ENCODE data around the gene BFSP2. TPM values are rescaled to one million over a fixed set of nuclear protein-coding genes. Genes with fewer than 3 reads are reported as not detected.

Gene BFSP2
- total and polyA plus RNA-seq, 2 experiments from 2014 or later, result not detected

GRCh38 chr3:133455960-133456359 is 56.1 kb downstream of the BFSP2 start:
- no peak for DNase-seq (ENCODE audit: low spot score)
- H4K20me1 ChIP-seq (ENCODE audit: insufficient read depth, poor library complexity, severe bottlenecking), result no peaks in the 10 kb centered on the region
- no peaks in the 10 kb centered on the region for H3K79me2 ChIP-seq
- no peak overlapping the region for H3K4me2 ChIP-seq
- no peak overlapping the region for H3K4me3 ChIP-seq
- H3K36me3 ChIP-seq (replicated peaks; ENCODE audit: insufficient read depth, low read depth), result no peaks in the 10 kb centered on the region
- no peak overlapping the region for H3K27ac ChIP-seq
- H3K9me2 ChIP-seq (replicated peaks; ENCODE audit: insufficient read depth), result no peaks in the 10 kb centered on the region
- no peaks in the 10 kb centered on the region for H3K27me3 ChIP-seq
- TF ChIP-seq EZH2phosphoT487 (IDR thresholded peaks at IDR 0.05; ENCODE audit: low read depth, severe bottlenecking, unreplicated experiment), result no peak
- no peak for TF ChIP-seq CTCF (IDR thresholded peaks at IDR 0.05; ENCODE audit: poor library complexity)
- H3K4me1 ChIP-seq (ENCODE audit: insufficient read depth), result peaks cover 30% of the 10 kb centered on the region
- WGBS (ENCODE audit: low lambda C conversion rate, missing lambda C conversion rate), result 51% methylated on average over 2 of the region's 2 CpGs
- no peaks in the 10 kb centered on the region for H3K9me3 ChIP-seq (ENCODE audit: low read depth)
- no peak overlapping the region for H2AFZ ChIP-seq

GRCh38 chr3:133457025-133457424 is 57.2 kb downstream of the BFSP2 start:
- Histone ChIP-seq H4K20me1 (ENCODE audit: insufficient read depth, poor library complexity, severe bottlenecking) (no peaks in the 10 kb centered on the region), H3K27ac (no peak overlapping the region), H3K4me2 (no peak overlapping the region), H3K4me1 (ENCODE audit: insufficient read depth) (peaks cover 33% of the 10 kb centered on the region), H3K4me3 (no peak overlapping the region), H3K27me3 (no peaks in the 10 kb centered on the region), H2AFZ (no peak overlapping the region), H3K36me3 (replicated peaks; ENCODE audit: insufficient read depth, low read depth) (no peaks in the 10 kb centered on the region), H3K9me3 (ENCODE audit: low read depth) (no peaks in the 10 kb centered on the region), H3K79me2 (no peaks in the 10 kb centered on the region), H3K9me2 (replicated peaks; ENCODE audit: insufficient read depth) (no peaks in the 10 kb centered on the region)
- 53% methylated on average over 3 of the region's 3 CpGs for WGBS (ENCODE audit: low lambda C conversion rate, missing lambda C conversion rate)
- no peak for TF ChIP-seq CTCF (IDR thresholded peaks at IDR 0.05; ENCODE audit: poor library complexity)
- TF ChIP-seq EZH2 (IDR thresholded peaks at IDR 0.05; ENCODE audit: borderline replicate concordance), result no peak
- TF ChIP-seq EZH2phosphoT487 (IDR thresholded peaks at IDR 0.05; ENCODE audit: low read depth, severe bottlenecking, unreplicated experiment), result no peak
- no peak for DNase-seq (ENCODE audit: low spot score)

DNA sequence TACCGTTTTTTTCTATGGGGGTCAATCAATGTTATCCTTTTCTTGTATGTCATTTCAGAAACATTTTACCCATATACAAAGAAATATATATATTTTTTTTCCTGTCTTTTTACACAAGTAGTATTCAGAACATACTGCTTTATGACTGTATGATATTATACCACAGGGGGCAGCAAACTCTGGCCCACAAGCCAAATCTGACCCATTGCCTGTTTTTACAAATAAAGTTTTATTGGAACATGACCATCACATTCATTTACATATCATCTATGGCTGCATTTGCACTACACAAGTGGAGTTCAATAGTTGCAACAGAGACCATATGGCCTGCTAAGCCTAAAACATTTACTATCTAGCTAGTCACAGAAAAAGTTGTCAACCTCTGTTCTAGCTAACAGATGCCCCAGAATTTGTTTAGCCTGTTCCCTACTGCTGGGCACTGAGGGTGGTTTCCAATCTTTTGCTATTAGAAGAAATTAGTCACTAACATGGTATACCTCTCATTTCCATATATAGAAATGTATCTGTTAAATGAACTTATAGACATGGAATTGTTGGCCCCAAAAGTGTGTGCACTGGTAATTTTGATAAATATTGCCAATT is 57.7 kb downstream of the BFSP2 start:
- Histone ChIP-seq H4K20me1 (ENCODE audit: insufficient read depth, poor library complexity, severe bottlenecking) (no peaks in the 10 kb centered on the region), H3K4me3 (no peak overlapping the region), H3K4me2 (no peak overlapping the region), H2AFZ (no peak overlapping the region), H3K27me3 (no peaks in the 10 kb centered on the region), H3K36me3 (replicated peaks; ENCODE audit: insufficient read depth, low read depth) (no peaks in the 10 kb centered on the region), H3K4me1 (ENCODE audit: insufficient read depth) (peaks cover 29% of the 10 kb centered on the region), H3K9me3 (ENCODE audit: low read depth) (no peaks in the 10 kb centered on the region), H3K9me2 (replicated peaks; ENCODE audit: insufficient read depth) (no peaks in the 10 kb centered on the region), H3K27ac (no peak overlapping the region), H3K79me2 (no peaks in the 10 kb centered on the region)
- TF ChIP-seq EZH2phosphoT487 (IDR thresholded peaks at IDR 0.05; ENCODE audit: low read depth, severe bottlenecking, unreplicated experiment) (no peak), CTCF (IDR thresholded peaks at IDR 0.05; ENCODE audit: poor library complexity) (peak; percentile 6), EZH2 (IDR thresholded peaks at IDR 0.05; ENCODE audit: borderline replicate concordance) (no peak)
- WGBS (ENCODE audit: low lambda C conversion rate, missing lambda C conversion rate), result 74% methylated on average over 1 of the region's 1 CpG
- no peak for DNase-seq (ENCODE audit: low spot score)
